ENCODE results near the gene ZSCAN21.
A peak's percentile ranks its signal among the peaks of the same experiment; 100 is the strongest.

ZSCAN21 gene

GRCh38 chr7:100071018-100071723, 21.6 kb downstream of the ZSCAN21 start:
- no peak for FAIRE-seq
- no peak for DNase-seq (ENCODE audit: insufficient read length, low spot score)

GRCh38 chr7:100072462-100072861, 22.9 kb downstream of the ZSCAN21 start:
- no peak for DNase-seq (ENCODE audit: insufficient read length, low spot score)
- FAIRE-seq, result no peak

- no peak for DNase-seq (ENCODE audit: insufficient read length, low spot score)
Observed at GRCh38 chr7:100074841-100075240, 25.3 kb downstream of the ZSCAN21 start.

GRCh38 chr7:100075418-100075817, 25.8 kb downstream of the ZSCAN21 start:
- DNase-seq (ENCODE audit: insufficient read length, low spot score), result no peak
- no peak for FAIRE-seq

More at GRCh38 chr7:100074841-100075240, 25.3 kb downstream of the ZSCAN21 start:
- FAIRE-seq, result no peak

GRCh38 chr7:100077205-100077604, 27.6 kb downstream of the ZSCAN21 start:
- no peak for FAIRE-seq
- no peak for DNase-seq (ENCODE audit: insufficient read length, low spot score)

GRCh38 chr7:100079024-100079560, 29.5 kb downstream of the ZSCAN21 start:
- no peak for FAIRE-seq
- no peak for DNase-seq (ENCODE audit: insufficient read length, low spot score)

- DNase-seq (ENCODE audit: insufficient read length, low spot score) (no peak), FAIRE-seq (no peak)
Observed at GRCh38 chr7:100080907-100081534, 31.4 kb downstream of the ZSCAN21 start.

- DNase-seq (ENCODE audit: insufficient read length, low spot score) (peak; percentile 91), FAIRE-seq (peak; percentile 83)
Observed at GRCh38 chr7:100081535-100082102, 32.0 kb downstream of the ZSCAN21 start, which contains the start of gene ZNF3. Gene ZNF3, minus strand, starts transcription at chr7:100081723. Its CDS starts 4,366 bp downstream, at chr7:100077357.

- FAIRE-seq, result no peak
- DNase-seq (ENCODE audit: insufficient read length, low spot score), result no peak
Observed at GRCh38 chr7:100082978-100083377, 33.4 kb downstream of the ZSCAN21 start.

- FAIRE-seq (no peak), DNase-seq (ENCODE audit: insufficient read length, low spot score) (no peak)
Observed at GRCh38 chr7:100085515-100085914, 35.9 kb downstream of the ZSCAN21 start.

GRCh38 chr7:100087055-100087750, 37.6 kb downstream of the ZSCAN21 start:
- DNase-seq (ENCODE audit: insufficient read length, low spot score), result peak; percentile 57
- FAIRE-seq, result no peak

- FAIRE-seq (no peak), DNase-seq (ENCODE audit: insufficient read length, low spot score) (no peak)
Observed at GRCh38 chr7:100088095-100088620, 38.6 kb downstream of the ZSCAN21 start.

GRCh38 chr7:100088621-100089457, 39.3 kb downstream of the ZSCAN21 start, which contains the start of gene COPS6:
Gene COPS6, plus strand, starts transcription at chr7:100088969. Its CDS starts 22 bp downstream, at chr7:100088991.
- FAIRE-seq (no peak), DNase-seq (ENCODE audit: insufficient read length, low spot score) (peak; percentile 31)

GRCh38 chr7:100089458-100090196, 40.1 kb downstream of the ZSCAN21 start:
- DNase-seq (ENCODE audit: insufficient read length, low spot score) (no peak), FAIRE-seq (no peak)

GRCh38 chr7:100090527-100091410, 41.2 kb downstream of the ZSCAN21 start:
- FAIRE-seq, result no peak
- no peak for DNase-seq (ENCODE audit: insufficient read length, low spot score)

GRCh38 chr7:100091411-100092181, 42.0 kb downstream of the ZSCAN21 start:
- FAIRE-seq (no peak), DNase-seq (ENCODE audit: insufficient read length, low spot score) (no peak)

GRCh38 chr7:100093054-100093453, 43.5 kb downstream of the ZSCAN21 start:
- FAIRE-seq, result no peak
- no peak for DNase-seq (ENCODE audit: insufficient read length, low spot score)
